ENCODE data around the gene C19orf47.

GRCh38 chr19:40285353-40286234 lies 62.6 kb downstream of the C19orf47 start:
- TF ChIP-seq, protein P1, sequence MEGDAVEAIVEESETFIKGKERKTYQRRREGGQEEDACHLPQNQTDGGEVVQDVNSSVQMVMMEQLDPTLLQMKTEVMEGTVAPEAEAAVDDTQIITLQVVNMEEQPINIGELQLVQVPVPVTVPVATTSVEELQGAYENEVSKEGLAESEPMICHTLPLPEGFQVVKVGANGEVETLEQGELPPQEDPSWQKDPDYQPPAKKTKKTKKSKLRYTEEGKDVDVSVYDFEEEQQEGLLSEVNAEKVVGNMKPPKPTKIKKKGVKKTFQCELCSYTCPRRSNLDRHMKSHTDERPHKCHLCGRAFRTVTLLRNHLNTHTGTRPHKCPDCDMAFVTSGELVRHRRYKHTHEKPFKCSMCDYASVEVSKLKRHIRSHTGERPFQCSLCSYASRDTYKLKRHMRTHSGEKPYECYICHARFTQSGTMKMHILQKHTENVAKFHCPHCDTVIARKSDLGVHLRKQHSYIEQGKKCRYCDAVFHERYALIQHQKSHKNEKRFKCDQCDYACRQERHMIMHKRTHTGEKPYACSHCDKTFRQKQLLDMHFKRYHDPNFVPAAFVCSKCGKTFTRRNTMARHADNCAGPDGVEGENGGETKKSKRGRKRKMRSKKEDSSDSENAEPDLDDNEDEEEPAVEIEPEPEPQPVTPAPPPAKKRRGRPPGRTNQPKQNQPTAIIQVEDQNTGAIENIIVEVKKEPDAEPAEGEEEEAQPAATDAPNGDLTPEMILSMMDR (conservative IDR thresholded peaks at IDR 0.05), result no peak
- peak; percentile 39; the same call in 1 of the 2 replicates for TF ChIP-seq ZFX (IDR thresholded peaks at IDR 0.05)
